Esophagus squamous epithelium (tissue), 5 donors: Measurements from ENCODE around the gene ALDH1A2. TPM values are rescaled to one million over a fixed set of nuclear protein-coding genes. Genes with fewer than 3 reads are reported as not detected.
"Not testable (repeated sequence)": the region's sequence is repeated elsewhere in the genome, so short reads cannot be mapped to it uniquely, and the experiment has no call there.

Source experiments
- DNase-seq: peaks from one replicate; lab custom pipeline; 2025; lab: John Stamatoyannopoulos, UW
- H3K27ac ChIP-seq, 4 donors: fragments of 200-600 bp; sonication (generic); one replicate each; pipeline ENCODE4 v1.5.1; 2016 to 2019; ENCODE audit warnings: mild to moderate bottlenecking in 1 of 4
- H3K27me3 ChIP-seq, 4 donors: fragments of 200-600 bp; sonication (generic); 1 replicate in 3 of 4; 2 replicates in 1 of 4; pipeline versions ENCODE4 v1.5.1 to v1.6.0; 2017 to 2021; ENCODE audit warnings: antibody characterized with exemption in 1 of 4
- H3K36me3 ChIP-seq, 3 donors: fragments of 200-600 bp; sonication (generic); one replicate each; pipeline ENCODE4 v1.5.1; 2016 to 2019
- H3K4me1 ChIP-seq, 3 donors: fragments of 200-600 bp; sonication (generic); one replicate each; pipeline ENCODE4 v1.5.1; 2017 to 2019
- H3K4me3 ChIP-seq, 4 donors: fragments of 200-600 bp; sonication (generic); 1 replicate in 3 of 4; 2 replicates in 1 of 4; pipeline ENCODE4 v1.5.1; 2016 to 2019; ENCODE audit warnings: mild to moderate bottlenecking in 2 of 4, moderate library complexity in 1 of 4
- H3K9me3 ChIP-seq, 3 donors: fragments of 200-600 bp; sonication (generic); one replicate each; pipeline ENCODE4 v1.5.1; 2016 to 2019
- POLR2A ChIP-seq, 4 donors: fragments of 450-650 bp; IDR thresholded peaks; one replicate each; pipeline ENCODE4 v1.6.1; 2017; ENCODE audit warnings: antibody characterized with exemption in 4 of 4, mild to moderate bottlenecking in 4 of 4, moderate library complexity in 3 of 4
- WGBS, 2 donors: methylation state at CpG; one replicate each; pipeline ENCODE4 v1.1.5; 2018; 5-methylcytosine and 5-hydroxymethylcytosine counted together
- intact Hi-C: fragments of 100-400 bp; cut with DNase I; formaldehyde crosslinking; loops from one replicate; pipeline ENCODE4 v1.15.0; 2022
- total RNA-seq, 4 donors: library from RNA; depleted of rRNA; stranded (reverse); fragments of >200 nt; gene quantifications; one replicate each; pipeline ENCODE4 v1.1.0, GENCODE V29; 2016
- TF ChIP-seq, protein P1 (sequence below), 6 experiments: fragments of 450-650 bp in 4 of 6; fragments of 200-600 bp in 2 of 6; sonication (generic) in 2 of 6; IDR thresholded peaks; one replicate each; pipeline ENCODE4 v1.5.1; 2016 to 2019; ENCODE audit warnings: antibody characterized with exemption in 6 of 6, mild to moderate bottlenecking in 4 of 6, moderate library complexity in 4 of 6
- donor health status: DM: yes; HTN: yes; CAD: no.

The ALDH1A2 gene
- total RNA-seq, 4 donors from 2014 or later = 0.19 to 3.4 (median 0.55) TPM

- TF ChIP-seq, protein P1, sequence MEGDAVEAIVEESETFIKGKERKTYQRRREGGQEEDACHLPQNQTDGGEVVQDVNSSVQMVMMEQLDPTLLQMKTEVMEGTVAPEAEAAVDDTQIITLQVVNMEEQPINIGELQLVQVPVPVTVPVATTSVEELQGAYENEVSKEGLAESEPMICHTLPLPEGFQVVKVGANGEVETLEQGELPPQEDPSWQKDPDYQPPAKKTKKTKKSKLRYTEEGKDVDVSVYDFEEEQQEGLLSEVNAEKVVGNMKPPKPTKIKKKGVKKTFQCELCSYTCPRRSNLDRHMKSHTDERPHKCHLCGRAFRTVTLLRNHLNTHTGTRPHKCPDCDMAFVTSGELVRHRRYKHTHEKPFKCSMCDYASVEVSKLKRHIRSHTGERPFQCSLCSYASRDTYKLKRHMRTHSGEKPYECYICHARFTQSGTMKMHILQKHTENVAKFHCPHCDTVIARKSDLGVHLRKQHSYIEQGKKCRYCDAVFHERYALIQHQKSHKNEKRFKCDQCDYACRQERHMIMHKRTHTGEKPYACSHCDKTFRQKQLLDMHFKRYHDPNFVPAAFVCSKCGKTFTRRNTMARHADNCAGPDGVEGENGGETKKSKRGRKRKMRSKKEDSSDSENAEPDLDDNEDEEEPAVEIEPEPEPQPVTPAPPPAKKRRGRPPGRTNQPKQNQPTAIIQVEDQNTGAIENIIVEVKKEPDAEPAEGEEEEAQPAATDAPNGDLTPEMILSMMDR (IDR thresholded peaks at IDR 0.05) = no peak
- TF ChIP-seq POLR2A (IDR thresholded peaks at IDR 0.05) = no peak
- no peak overlapping the region for H3K4me3 ChIP-seq
- WGBS, 2 donors = 87 to 91% methylated on average over 3 of the region's 3 CpGs
- intact Hi-C loops = no loop called here
- H3K36me3 ChIP-seq = no peaks in the 10 kb centered on the region
- peaks cover 0 to 6% (median 0%) of the 10 kb centered on the region in 3 donors for H3K9me3 ChIP-seq
- DNase-seq = no peak
- H3K27ac ChIP-seq = no peak overlapping the region
- peaks cover 0 to 6% (median 0%) of the 10 kb centered on the region in 4 donors for H3K27me3 ChIP-seq
- H3K4me1 ChIP-seq = no peaks in the 10 kb centered on the region
These were observed 61.7 kb downstream of the ALDH1A2 start for GRCh38 chr15:58003810-58004209.

GRCh38 chr15:58002338-58003126, 63.0 kb downstream of the ALDH1A2 start:
- Histone ChIP-seq H3K36me3 (no peaks in the 10 kb centered on the region), H3K27ac (no peak overlapping the region), H3K27me3 (peaks cover 0 to 6% (median 0%) of the 10 kb centered on the region in 4 donors), H3K4me3 (no peak overlapping the region), H3K4me1 (no peaks in the 10 kb centered on the region), H3K9me3 (peaks cover 0 to 6% (median 0%) of the 10 kb centered on the region in 3 donors)
- TF ChIP-seq, protein P1 (IDR thresholded peaks at IDR 0.05) = no peak
- TF ChIP-seq POLR2A (IDR thresholded peaks at IDR 0.05) = no peak
- WGBS, 2 donors = 61 to 72% methylated on average over 6 of the region's 6 CpGs
- intact Hi-C loops = no loop called here
- no peak for DNase-seq

GRCh38 chr15:57999699-58000098, 65.8 kb downstream of the ALDH1A2 start:
- DNase-seq, H3K4me1 ChIP-seq, H3K27me3 ChIP-seq, H3K27ac ChIP-seq, intact Hi-C loops, H3K9me3 ChIP-seq, H3K4me3 ChIP-seq, H3K36me3 ChIP-seq: not testable (repeated sequence)
- 73 to 77% methylated on average over 2 of the region's 2 CpGs for WGBS, 2 donors

GRCh38 chr15:57996561-57996960, 69.0 kb downstream of the ALDH1A2 start:
- TF ChIP-seq, protein P1 (IDR thresholded peaks at IDR 0.05) = no peak
- TF ChIP-seq POLR2A (IDR thresholded peaks at IDR 0.05) = no peak
- no peaks in the 10 kb centered on the region for H3K9me3 ChIP-seq
- H3K4me3 ChIP-seq = no peak overlapping the region
- H3K4me1 ChIP-seq = no peaks in the 10 kb centered on the region
- 88 to 93% methylated on average over 1 of the region's 1 CpG for WGBS, 2 donors
- H3K27ac ChIP-seq = no peak overlapping the region
- intact Hi-C loops = no loop called here
- no peaks in the 10 kb centered on the region for H3K36me3 ChIP-seq
- DNase-seq = no peak
- peaks cover 0 to 6% (median 0%) of the 10 kb centered on the region in 4 donors for H3K27me3 ChIP-seq

DNA sequence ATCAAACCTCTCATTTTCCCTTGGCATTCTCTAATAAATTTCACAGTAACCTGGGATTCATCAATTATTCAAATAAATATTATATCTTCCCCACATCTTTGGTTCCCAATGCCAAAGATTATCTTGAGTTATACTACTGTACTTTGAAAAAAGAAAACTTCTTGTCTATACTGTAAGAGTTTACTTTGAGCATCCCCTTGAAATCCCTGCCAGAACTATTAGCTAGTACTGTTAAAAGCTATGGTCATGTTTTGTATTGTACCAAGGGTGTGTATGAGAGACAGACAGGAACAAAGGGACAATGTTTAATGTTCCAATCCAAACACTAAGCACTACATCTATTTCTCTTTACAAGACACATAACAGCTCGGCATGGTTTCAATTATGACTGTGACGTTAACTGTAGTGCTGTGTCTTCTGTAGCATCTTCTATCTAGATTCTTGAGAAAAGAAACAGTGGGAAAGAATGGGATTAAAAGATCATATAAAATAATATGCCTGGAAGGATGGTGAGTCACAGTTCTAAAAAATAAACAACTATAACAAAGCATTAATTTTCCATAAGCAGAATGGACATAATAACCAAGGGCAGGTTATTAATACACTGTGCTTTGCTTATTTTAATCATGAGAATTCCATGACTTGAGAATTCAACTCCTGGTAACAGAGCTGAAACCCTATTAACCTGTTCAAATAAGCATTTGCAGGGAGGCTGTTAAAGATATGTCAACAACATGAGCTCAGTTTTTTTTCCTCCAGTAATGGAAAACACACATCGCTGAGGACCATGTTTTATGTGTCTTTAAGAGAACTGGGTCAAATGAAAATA, 71.1 kb downstream of the ALDH1A2 start:
- Histone ChIP-seq H3K9me3 (no peaks in the 10 kb centered on the region), H3K27ac (no peak overlapping the region), H3K4me1 (no peaks in the 10 kb centered on the region), H3K4me3 (no peak overlapping the region), H3K27me3 (no peaks in the 10 kb centered on the region), H3K36me3 (no peaks in the 10 kb centered on the region)
- DNase-seq = no peak
- intact Hi-C loops = no loop called here
- no peak for TF ChIP-seq POLR2A (IDR thresholded peaks at IDR 0.05)
- TF ChIP-seq, protein P1 (IDR thresholded peaks at IDR 0.05) = no peak
- 20 to 33% methylated on average over 3 of the region's 3 CpGs for WGBS, 2 donors
